GM19452 (cell line): ENCODE results near the gene CARM1.
"Not testable (repeated sequence)": the region's sequence is repeated elsewhere in the genome, so short reads cannot be mapped to it uniquely, and the experiment has no call there.

Source experiments
- ATAC-seq: cut with Tn5 transposase; IDR thresholded peaks from one replicate; pipeline ENCODE4 v1.9.1; 2021; ENCODE audit not compliant: unreplicated experiment

CARM1 gene

GRCh38 chr19:10927730-10928562, 56.6 kb downstream of the CARM1 start:
- peak; percentile 13 for ATAC-seq

GRCh38 chr19:10928563-10929401, 57.4 kb downstream of the CARM1 start, which contains the start of the genes TIMM29 and YIPF2:
Gene TIMM29 (plus strand): TSS chr19:10928811. CDS start chr19:10928823, 12 bp downstream.
Gene YIPF2 (minus strand): TSS chr19:10928639. CDS start chr19:10928410, 229 bp downstream.
- peak; percentile 79 for ATAC-seq

- ATAC-seq = no peak
Observed at GRCh38 chr19:10929402-10929794, 58.0 kb downstream of the CARM1 start.

- ATAC-seq = no peak
Observed at GRCh38 chr19:10935371-10936059, 64.2 kb downstream of the CARM1 start.

GRCh38 chr19:10936661-10937084, 65.3 kb downstream of the CARM1 start:
- no peak for ATAC-seq

GRCh38 chr19:10941649-10942048, 70.3 kb downstream of the CARM1 start:
- ATAC-seq = not testable (repeated sequence)

- ATAC-seq = not testable (repeated sequence)
Observed at GRCh38 chr19:10943412-10943811, 72.1 kb downstream of the CARM1 start.

GRCh38 chr19:10945264-10945663, 73.9 kb downstream of the CARM1 start:
- no peak for ATAC-seq

GRCh38 chr19:10946958-10947657, 75.8 kb downstream of the CARM1 start:
- ATAC-seq = no peak

GRCh38 chr19:10952809-10953208, 81.5 kb downstream of the CARM1 start:
- ATAC-seq = no peak

GRCh38 chr19:10959277-10959968, 88.1 kb downstream of the CARM1 start:
- ATAC-seq = not testable (repeated sequence)

- ATAC-seq = peak; percentile 73
Observed at GRCh38 chr19:10960314-10961072, 89.1 kb downstream of the CARM1 start, which contains the start of gene SMARCA4. Gene SMARCA4 (plus strand): TSS chr19:10961030. CDS start chr19:10984152, 23,122 bp downstream.

- ATAC-seq = peak; percentile 41
Observed at GRCh38 chr19:10961073-10961860, 89.9 kb downstream of the CARM1 start.

- ATAC-seq = no peak
Observed at GRCh38 chr19:10962863-10963262, 91.5 kb downstream of the CARM1 start.

- no peak for ATAC-seq
Observed at GRCh38 chr19:10963865-10964264, 92.5 kb downstream of the CARM1 start.

- no peak for ATAC-seq
Observed at GRCh38 chr19:10964903-10965302, 93.5 kb downstream of the CARM1 start.

- ATAC-seq = no peak
Observed at GRCh38 chr19:10965398-10965797, 94.0 kb downstream of the CARM1 start.

GRCh38 chr19:10966809-10967208, 95.5 kb downstream of the CARM1 start:
- no peak for ATAC-seq
